Posterior cingulate gyrus (tissue), 11 donors: Measurements from ENCODE around the gene SLC25A29.
"Not testable (repeated sequence)": the region's sequence is repeated elsewhere in the genome, so short reads cannot be mapped to it uniquely, and the experiment has no call there.

ENCODE experiments used
- DNase-seq, 10 donors: peaks; one replicate each; pipeline versions ENCODE4 v3.0.0 to v3.0.0-alpha.2; 2020 to 2021; ENCODE audit warnings: mixed read lengths in 3 of 10
- intact Hi-C: fragments of 100-400 bp; cut with DNase I; formaldehyde crosslinking; loops from one replicate; pipeline ENCODE4 v1.15.1; 2023

Gene SLC25A29

GRCh38 chr14:100285021-100285912, 21.0 kb downstream of the SLC25A29 start:
- intact Hi-C loops = loop anchor here (1.0 to 5.0 kb wide), 2 partner anchors 45 to 92 kb away; partner anchors contain the start of gene WDR25

GRCh38 chr14:100283984-100284881, 22.0 kb downstream of the SLC25A29 start:
- DNase-seq = peak in 1 of 10 donors; percentile 76
- intact Hi-C loops = no loop called here

More at GRCh38 chr14:100285021-100285912, 21.0 kb downstream of the SLC25A29 start:
- DNase-seq = peak in 7 of 10 donors; percentile 51 to 95 (median 76)

GRCh38 chr14:100283436-100283835, 22.8 kb downstream of the SLC25A29 start:
- DNase-seq, intact Hi-C loops: not testable (repeated sequence)

GRCh38 chr14:100282766-100283419, 23.4 kb downstream of the SLC25A29 start:
- DNase-seq = no peak
- intact Hi-C loops = no loop called here

- no peak for DNase-seq
- intact Hi-C loops = no loop called here
These were observed 24.2 kb downstream of the SLC25A29 start for GRCh38 chr14:100282083-100282350.

GRCh38 chr14:100281286-100282082, 24.8 kb downstream of the SLC25A29 start:
- intact Hi-C loops = no loop called here
- DNase-seq = no peak

- no peak for DNase-seq
- intact Hi-C loops = no loop called here
These were observed 26.7 kb downstream of the SLC25A29 start for GRCh38 chr14:100279563-100279962.

- DNase-seq = no peak
- intact Hi-C loops = no loop called here
These were observed 27.1 kb downstream of the SLC25A29 start for GRCh38 chr14:100279133-100279532.

GRCh38 chr14:100278702-100279101, 27.5 kb downstream of the SLC25A29 start:
- DNase-seq = no peak
- intact Hi-C loops = no loop called here

GRCh38 chr14:100275214-100275613, 31.0 kb downstream of the SLC25A29 start:
- no peak for DNase-seq
- intact Hi-C loops = no loop called here

- intact Hi-C loops = no loop called here
- no peak for DNase-seq
These were observed 32.0 kb downstream of the SLC25A29 start for GRCh38 chr14:100274250-100274649.

GRCh38 chr14:100271247-100271939, 34.9 kb downstream of the SLC25A29 start:
- intact Hi-C loops = no loop called here
- DNase-seq = no peak

- DNase-seq = no peak
- intact Hi-C loops = no loop called here
These were observed 37.5 kb downstream of the SLC25A29 start for GRCh38 chr14:100268591-100269207.

GRCh38 chr14:100267990-100268389, 38.3 kb downstream of the SLC25A29 start:
- intact Hi-C loops = no loop called here
- no peak for DNase-seq

GRCh38 chr14:100263141-100263540, 43.1 kb downstream of the SLC25A29 start:
- no peak for DNase-seq
- intact Hi-C loops = no loop called here

GRCh38 chr14:100262545-100262944, 43.7 kb downstream of the SLC25A29 start:
- intact Hi-C loops = no loop called here

GRCh38 chr14:100261621-100262020, 44.6 kb downstream of the SLC25A29 start:
- no peak for DNase-seq
- intact Hi-C loops = no loop called here

More at GRCh38 chr14:100262545-100262944, 43.7 kb downstream of the SLC25A29 start:
- no peak for DNase-seq

- intact Hi-C loops = no loop called here
- DNase-seq = no peak
These were observed 49.8 kb downstream of the SLC25A29 start for GRCh38 chr14:100256339-100256895.

- DNase-seq = no peak
- intact Hi-C loops = no loop called here
These were observed 53.6 kb downstream of the SLC25A29 start for GRCh38 chr14:100252684-100253083.
